HEK293 (cell line): ENCODE measurements around the gene PIP5K1B.

Experiments used
- TCF7L2 ChIP-seq: IDR thresholded peaks from 2 replicates; pipeline ENCODE4 v1.6.1; 2011; ENCODE audit warnings: low read depth, mild to moderate bottlenecking, inconsistent platforms, low read length, moderate library complexity, borderline replicate concordance
- TF ChIP-seq, protein P1 (sequence below): fragments of 450-650 bp; formaldehyde crosslinking; IDR thresholded peaks from 2 replicates; pipeline ENCODE4 v1.5.1; 2016; ENCODE audit warnings: missing biosample characterization, missing genetic modification characterization
- TF ChIP-seq, protein P2 (sequence below): fragments of 450-650 bp; formaldehyde crosslinking; IDR thresholded peaks from 2 replicates; pipeline ENCODE4 v1.5.1; 2016; ENCODE audit warnings: missing biosample characterization, missing genetic modification characterization

DNA sequence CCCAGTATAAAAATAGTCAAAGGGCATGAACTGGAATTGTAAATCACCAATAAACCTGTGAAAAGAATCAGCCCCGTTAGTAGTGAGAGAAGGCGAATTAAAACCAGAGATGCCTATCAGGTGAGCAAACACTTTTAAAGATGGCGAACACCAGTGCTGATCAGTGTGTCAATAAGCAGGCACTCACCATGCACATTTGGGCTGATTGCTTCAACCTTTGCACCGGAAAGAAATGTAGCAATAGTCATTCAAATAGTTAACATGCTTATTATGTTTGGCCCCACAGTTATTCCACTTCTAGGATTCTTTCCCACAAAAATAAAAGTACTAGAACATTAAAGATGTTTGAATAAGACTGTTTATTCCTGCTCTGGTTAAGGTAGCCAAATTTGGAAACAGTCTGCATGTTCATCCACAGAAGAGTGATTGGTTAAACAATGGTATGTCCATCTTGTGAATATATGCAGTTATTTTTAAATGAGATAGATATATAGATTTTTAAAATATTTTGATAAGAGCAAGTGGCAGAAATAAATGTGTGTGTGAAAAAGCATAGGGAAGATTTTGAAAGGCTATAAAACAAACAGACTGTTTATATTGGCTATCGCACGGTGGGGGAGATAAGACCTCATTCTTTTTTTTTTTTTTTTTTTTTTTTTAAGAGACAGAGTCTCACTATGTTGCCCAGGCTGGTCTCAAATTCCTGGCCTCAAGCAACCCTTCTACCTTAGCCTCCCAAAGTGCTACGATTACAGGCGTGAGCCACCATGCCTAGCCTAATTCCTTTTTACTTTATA is 112.2 kb downstream of the PIP5K1B start:
- TF ChIP-seq, protein P1, sequence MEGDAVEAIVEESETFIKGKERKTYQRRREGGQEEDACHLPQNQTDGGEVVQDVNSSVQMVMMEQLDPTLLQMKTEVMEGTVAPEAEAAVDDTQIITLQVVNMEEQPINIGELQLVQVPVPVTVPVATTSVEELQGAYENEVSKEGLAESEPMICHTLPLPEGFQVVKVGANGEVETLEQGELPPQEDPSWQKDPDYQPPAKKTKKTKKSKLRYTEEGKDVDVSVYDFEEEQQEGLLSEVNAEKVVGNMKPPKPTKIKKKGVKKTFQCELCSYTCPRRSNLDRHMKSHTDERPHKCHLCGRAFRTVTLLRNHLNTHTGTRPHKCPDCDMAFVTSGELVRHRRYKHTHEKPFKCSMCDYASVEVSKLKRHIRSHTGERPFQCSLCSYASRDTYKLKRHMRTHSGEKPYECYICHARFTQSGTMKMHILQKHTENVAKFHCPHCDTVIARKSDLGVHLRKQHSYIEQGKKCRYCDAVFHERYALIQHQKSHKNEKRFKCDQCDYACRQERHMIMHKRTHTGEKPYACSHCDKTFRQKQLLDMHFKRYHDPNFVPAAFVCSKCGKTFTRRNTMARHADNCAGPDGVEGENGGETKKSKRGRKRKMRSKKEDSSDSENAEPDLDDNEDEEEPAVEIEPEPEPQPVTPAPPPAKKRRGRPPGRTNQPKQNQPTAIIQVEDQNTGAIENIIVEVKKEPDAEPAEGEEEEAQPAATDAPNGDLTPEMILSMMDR (tag by site-specific recombination) = no peak
- TF ChIP-seq, protein P2, sequence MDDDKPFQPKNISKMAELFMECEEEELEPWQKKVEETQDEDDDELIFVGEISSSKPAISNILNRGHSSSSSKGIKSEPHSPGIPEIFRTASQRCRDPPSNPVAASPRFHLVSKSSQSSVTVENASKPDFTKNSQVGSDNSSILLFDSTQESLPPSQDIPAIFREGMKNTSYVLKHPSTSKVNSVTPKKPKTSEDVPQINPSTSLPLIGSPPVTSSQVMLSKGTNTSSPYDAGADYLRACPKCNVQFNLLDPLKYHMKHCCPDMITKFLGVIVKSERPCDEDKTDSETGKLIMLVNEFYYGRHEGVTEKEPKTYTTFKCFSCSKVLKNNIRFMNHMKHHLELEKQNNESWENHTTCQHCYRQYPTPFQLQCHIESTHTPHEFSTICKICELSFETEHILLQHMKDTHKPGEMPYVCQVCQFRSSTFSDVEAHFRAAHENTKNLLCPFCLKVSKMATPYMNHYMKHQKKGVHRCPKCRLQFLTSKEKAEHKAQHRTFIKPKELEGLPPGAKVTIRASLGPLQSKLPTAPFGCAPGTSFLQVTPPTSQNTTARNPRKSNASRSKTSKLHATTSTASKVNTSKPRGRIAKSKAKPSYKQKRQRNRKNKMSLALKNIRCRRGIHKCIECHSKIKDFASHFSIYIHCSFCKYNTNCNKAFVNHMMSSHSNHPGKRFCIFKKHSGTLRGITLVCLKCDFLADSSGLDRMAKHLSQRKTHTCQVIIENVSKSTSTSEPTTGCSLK = no peak
- TF ChIP-seq TCF7L2 = no peak
